SK-N-SH (cell line): ENCODE measurements around the gene TBP. TPM values are rescaled to one million over a fixed set of nuclear protein-coding genes. Genes with fewer than 3 reads are reported as not detected.

Experiments
- CTCF ChIA-PET: fragments of 300-600, 350-600 bp; formaldehyde crosslinking; extraction: SDS; loops from one replicate; lab custom pipeline; 2021; lab: Yijun Ruan, JAX
- POLR2A ChIA-PET: fragments of 350-600 bp; sonication (Branson Sonifier 250); formaldehyde crosslinking; extraction: SDS; loops from one replicate; lab custom pipeline; 2020; ENCODE audit warnings: antibody characterized with exemption, inconsistent platforms; lab: Yijun Ruan, JAX
- DNase-seq: peaks from one replicate; pipeline ENCODE4 v3.0.0; 2012
- H2AFZ ChIP-seq: fragments of 200-600 bp; sonication (generic); 2 replicates; pipeline ENCODE4 v1.8.1; 2016; ENCODE audit warnings: antibody characterized with exemption, mild to moderate bottlenecking, low read depth
- H3F3A ChIP-seq: fragments of 200-600 bp; sonication (generic); replicated peaks from 2 replicates; pipeline ENCODE3; 2016; ENCODE audit warnings: antibody characterized with exemption, mild to moderate bottlenecking; ENCODE audit not compliant: insufficient read depth
- H3K27ac ChIP-seq, 2 experiments: fragments of 200-500 bp in 1 of 2; fragments of 200-600 bp in 1 of 2; sonication (Bioruptor generic) in 1 of 2; sonication (generic), shearing (Covaris generic) in 1 of 2; 2 replicates each; pipeline versions ENCODE4 v1.5.1 to v1.6.1; 2014 to 2016; ENCODE audit warnings: low read depth in 2 of 2, inconsistent platforms in 1 of 2, low read length in 1 of 2, mild to moderate bottlenecking in 1 of 2, mixed read lengths in 1 of 2
- H3K27me3 ChIP-seq: fragments of 200-600 bp; sonication (generic), shearing (Covaris generic); 2 replicates; pipeline ENCODE4 v1.6.1; 2016; ENCODE audit warnings: mixed run types; ENCODE audit not compliant: insufficient read depth
- H3K36me3 ChIP-seq, 2 experiments: fragments of 200-500 bp in 1 of 2; fragments of 200-600 bp in 1 of 2; sonication (Bioruptor generic) in 1 of 2; sonication (generic) in 1 of 2; replicated peaks in 1 of 2; 2 replicates each; pipeline versions ENCODE3 to v1.5.1; 2014 to 2016; ENCODE audit warnings: low read length in 1 of 2, mild to moderate bottlenecking in 1 of 2; ENCODE audit not compliant: insufficient read depth in 2 of 2, control insufficient read depth in 1 of 2
- H3K4me1 ChIP-seq, 2 experiments: fragments of 200-500 bp in 1 of 2; fragments of 200-600 bp in 1 of 2; sonication (Bioruptor generic) in 1 of 2; sonication (generic), shearing (Covaris generic) in 1 of 2; 2 replicates each; pipeline versions ENCODE4 v1.5.1 to v1.6.1; 2014 to 2016; ENCODE audit warnings: low read depth in 1 of 2, low read length in 1 of 2, mixed run types in 1 of 2; ENCODE audit not compliant: insufficient read depth in 2 of 2, control insufficient read depth in 1 of 2
- H3K4me2 ChIP-seq: fragments of 200-600 bp; sonication (generic), shearing (Covaris generic); 2 replicates; pipeline ENCODE4 v1.6.1; 2017; ENCODE audit warnings: mixed run types
- H3K4me3 ChIP-seq, 2 experiments: fragments of 200-500 bp in 1 of 2; fragments of 200-600 bp in 1 of 2; sonication (Bioruptor generic) in 1 of 2; sonication (generic), shearing (Covaris generic) in 1 of 2; 2 replicates each; pipeline versions ENCODE4 v1.5.1 to v1.8.1; 2014 to 2016; ENCODE audit warnings: low read depth in 2 of 2, inconsistent platforms in 1 of 2, low read length in 1 of 2, mild to moderate bottlenecking in 1 of 2, mixed read lengths in 1 of 2, moderate library complexity in 1 of 2
- H3K79me2 ChIP-seq: fragments of 200-600 bp; sonication (generic); 2 replicates; pipeline ENCODE4 v1.8.1; 2017; ENCODE audit warnings: mild to moderate bottlenecking; ENCODE audit not compliant: insufficient read depth
- H3K9ac ChIP-seq: fragments of 200-600 bp; sonication (generic); 2 replicates; pipeline ENCODE4 v1.6.1; 2017; ENCODE audit warnings: mixed run types
- H3K9me2 ChIP-seq: fragments of 200-600 bp; sonication (generic); 2 replicates; pipeline ENCODE4 v1.6.1; 2017; ENCODE audit warnings: mixed run types
- H3K9me3 ChIP-seq: fragments of 200-600 bp; sonication (generic); 2 replicates; pipeline ENCODE4 v1.6.1; 2017; ENCODE audit warnings: mixed run types, mild to moderate bottlenecking, moderate library complexity
- H4K20me1 ChIP-seq: fragments of 200-600 bp; sonication (generic); 2 replicates; pipeline ENCODE4 v1.6.1; 2017; ENCODE audit warnings: mild to moderate bottlenecking, mixed run types; ENCODE audit not compliant: insufficient read depth
- CHD2 ChIP-seq: fragments of 150-350 bp; IDR thresholded peaks from 2 replicates; pipeline ENCODE4 v1.6.1; 2018; ENCODE audit warnings: low read length; ENCODE audit not compliant: partially characterized antibody
- GABPA ChIP-seq: IDR thresholded peaks from 2 replicates; pipeline ENCODE4 v1.4.0; 2012; ENCODE audit warnings: low read depth, mild to moderate bottlenecking
- GATA2 ChIP-seq: sonication (generic); formaldehyde crosslinking; IDR thresholded peaks from 2 replicates; pipeline ENCODE4 v1.5.0; 2020; ENCODE audit warnings: mild to moderate bottlenecking, missing genetic modification reagents
- JUND ChIP-seq: IDR thresholded peaks from 2 replicates; pipeline ENCODE4 v1.4.0; 2012
- MEF2A ChIP-seq: IDR thresholded peaks from 2 replicates; pipeline ENCODE4 v1.4.0; 2012; ENCODE audit warnings: low read depth, borderline replicate concordance
- NRF1 ChIP-seq: IDR thresholded peaks from 2 replicates; pipeline ENCODE4 v1.6.1; 2012; ENCODE audit warnings: low read depth, mild to moderate bottlenecking, low read length
- RCOR1 ChIP-seq: fragments of 150-350 bp; IDR thresholded peaks from 2 replicates; pipeline ENCODE4 v1.6.1; 2017; ENCODE audit warnings: antibody characterized with exemption, low read length
- RFX5 ChIP-seq: IDR thresholded peaks from 2 replicates; pipeline ENCODE4 v1.6.1; 2012; ENCODE audit warnings: mild to moderate bottlenecking, improper control_type of control experiment, low read length
- SIN3A ChIP-seq: IDR thresholded peaks from 2 replicates; pipeline ENCODE4 v1.6.1; 2012; ENCODE audit warnings: low read depth, mild to moderate bottlenecking, low read length, moderate library complexity, borderline replicate concordance
- TAF1 ChIP-seq: IDR thresholded peaks from 2 replicates; pipeline ENCODE4 v1.6.1; 2012; ENCODE audit warnings: low read depth, mild to moderate bottlenecking, low read length, moderate library complexity, borderline replicate concordance
- TCF12 ChIP-seq: IDR thresholded peaks from 2 replicates; pipeline ENCODE4 v1.4.0; 2012
- YY1 ChIP-seq: IDR thresholded peaks from 2 replicates; pipeline ENCODE4 v1.4.0; 2012; ENCODE audit warnings: low read depth, mild to moderate bottlenecking
- WGBS: methylation state at CpG from one replicate; pipeline ENCODE4 v1.1.6; 2017; ENCODE audit warnings: low lambda C conversion rate; 5-methylcytosine and 5-hydroxymethylcytosine counted together
- polyA plus RNA-seq, 3 experiments: library from polyadenylated mRNA; depleted of rRNA; stranded (reverse); fragments of >200 nt; gene quantifications; 2 replicates each; pipeline ENCODE4 v1.2.3, GENCODE V29; 2012
- TF ChIP-seq, protein P1 (sequence below): IDR thresholded peaks from 2 replicates; pipeline ENCODE4; 2012
- TF ChIP-seq, protein P2 (sequence below): fragments of 150-350 bp; IDR thresholded peaks from 2 replicates; pipeline ENCODE4 v1.6.1; 2017; ENCODE audit warnings: antibody characterized with exemption, low read length, low read depth, borderline replicate concordance
- TF ChIP-seq, protein P3 (sequence below): IDR thresholded peaks from 2 replicates; pipeline ENCODE4 v1.4.0; 2012; ENCODE audit warnings: low read depth, borderline replicate concordance
- TF ChIP-seq, protein P4 (sequence below): IDR thresholded peaks from 2 replicates; pipeline ENCODE4 v1.4.0; 2012; ENCODE audit warnings: low read depth
- TF ChIP-seq, protein P5 (sequence below): fragments of 200-600 bp; sonication (generic); IDR thresholded peaks from 2 replicates; pipeline ENCODE4 v1.6.1; 2017; ENCODE audit warnings: antibody characterized with exemption, mild to moderate bottlenecking, moderate library complexity

Gene TBP
- polyA plus RNA-seq, 1 of the 3 experiments (the other 2 are of a cell fraction), result 45.5 TPM

DNA sequence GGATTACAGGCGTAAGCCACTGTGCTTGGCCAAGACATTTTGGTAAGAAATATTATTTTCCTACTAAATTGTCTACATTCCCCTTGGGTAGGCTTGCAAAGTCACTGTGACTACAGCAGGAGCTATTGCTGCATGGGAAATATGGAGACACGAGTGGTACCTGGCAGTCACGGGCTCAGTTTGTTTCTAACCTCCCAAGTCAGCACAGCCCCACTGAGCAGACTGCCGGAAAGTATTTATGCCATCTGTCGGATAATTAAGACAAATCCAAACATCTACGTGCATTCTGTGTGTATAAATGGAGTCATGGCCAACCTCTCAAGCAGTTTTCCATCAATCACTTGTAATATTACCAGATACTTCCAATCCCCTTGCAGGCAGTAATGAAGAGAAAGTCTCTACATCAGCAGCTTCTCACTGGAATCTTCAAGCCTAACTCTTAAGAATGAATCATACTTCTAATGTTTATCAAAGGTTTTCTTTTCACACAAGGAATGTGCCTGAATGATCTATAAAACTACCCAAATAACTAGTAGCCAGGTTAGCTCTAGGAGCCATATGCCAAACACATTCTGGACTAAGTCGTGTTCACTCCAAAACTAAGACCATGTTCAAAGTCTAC lies 21.2 kb upstream of the TBP start:
- Histone ChIP-seq H3K9ac (no peak overlapping the region), H3K27ac (no peak overlapping the region), H3F3A (peaks cover 13% of the 10 kb centered on the region), H3K4me2 (no peak overlapping the region), H3K27me3 (no peaks in the 10 kb centered on the region), H3K79me2 (0 out of 2 replicates have a peak, but pooled peaks cover 5% of the 10 kb centered on the region), H3K9me3 (no peaks in the 10 kb centered on the region), H3K36me3 (peaks cover 46 to 55% of the 10 kb centered on the region in 2 experiments), H2AFZ (no peak overlapping the region), H4K20me1 (peaks cover 10% of the 10 kb centered on the region), H3K4me1 (no peaks in the 10 kb centered on the region; a peak in 1 of 4 replicates), H3K9me2 (no peaks in the 10 kb centered on the region), H3K4me3 (no peak overlapping the region)
- ChIA-PET CTCF (interaction anchor here (7.3 to 9.9 kb wide), 2 partner anchors 701 to 744 kb away, joined by 79 to 110 read pairs; no protein-coding TSS in a partner anchor), POLR2A (no interaction called here)
- TF ChIP-seq TAF1 (no peak), GABPA (no peak), GATA2 (no peak), YY1 (no peak), TCF12 (no peak), SIN3A (no peak), RCOR1 (no peak), NRF1 (no peak)
- TF ChIP-seq, protein P1, sequence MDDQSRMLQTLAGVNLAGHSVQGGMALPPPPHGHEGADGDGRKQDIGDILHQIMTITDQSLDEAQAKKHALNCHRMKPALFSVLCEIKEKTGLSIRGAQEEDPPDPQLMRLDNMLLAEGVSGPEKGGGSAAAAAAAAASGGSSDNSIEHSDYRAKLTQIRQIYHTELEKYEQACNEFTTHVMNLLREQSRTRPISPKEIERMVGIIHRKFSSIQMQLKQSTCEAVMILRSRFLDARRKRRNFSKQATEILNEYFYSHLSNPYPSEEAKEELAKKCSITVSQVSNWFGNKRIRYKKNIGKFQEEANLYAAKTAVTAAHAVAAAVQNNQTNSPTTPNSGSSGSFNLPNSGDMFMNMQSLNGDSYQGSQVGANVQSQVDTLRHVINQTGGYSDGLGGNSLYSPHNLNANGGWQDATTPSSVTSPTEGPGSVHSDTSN, result no peak
- TF ChIP-seq, protein P2, sequence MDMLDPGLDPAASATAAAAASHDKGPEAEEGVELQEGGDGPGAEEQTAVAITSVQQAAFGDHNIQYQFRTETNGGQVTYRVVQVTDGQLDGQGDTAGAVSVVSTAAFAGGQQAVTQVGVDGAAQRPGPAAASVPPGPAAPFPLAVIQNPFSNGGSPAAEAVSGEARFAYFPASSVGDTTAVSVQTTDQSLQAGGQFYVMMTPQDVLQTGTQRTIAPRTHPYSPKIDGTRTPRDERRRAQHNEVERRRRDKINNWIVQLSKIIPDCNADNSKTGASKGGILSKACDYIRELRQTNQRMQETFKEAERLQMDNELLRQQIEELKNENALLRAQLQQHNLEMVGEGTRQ, result no peak
- WGBS, result 90% methylated on average over 5 of the region's 7 CpGs
- DNase-seq, result no peak

DNA sequence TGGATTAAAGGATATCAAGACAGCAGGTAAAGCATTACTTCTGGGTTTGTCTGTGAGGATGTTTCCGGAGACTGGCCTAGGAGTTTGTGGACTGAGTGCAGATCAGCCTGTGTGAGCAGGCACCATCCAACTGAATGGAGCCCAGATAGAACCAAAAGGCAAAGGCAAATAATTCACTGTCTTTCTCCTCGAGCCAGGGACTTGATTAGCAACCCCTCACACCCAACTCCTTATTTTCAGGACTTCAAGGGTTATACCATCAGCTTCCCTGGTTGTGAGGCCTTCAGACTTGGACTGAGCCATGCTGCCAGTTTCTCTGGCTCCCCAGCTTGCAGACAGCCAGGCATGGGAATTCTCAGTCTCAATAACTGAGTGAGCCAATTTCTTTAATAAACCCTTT lies 20.4 kb upstream of the TBP start:
- H3K36me3 ChIP-seq, result peaks cover 55 to 59% of the 10 kb centered on the region in 2 experiments
- H3K4me1 ChIP-seq, result no peaks in the 10 kb centered on the region; a peak in 1 of 4 replicates
- CTCF ChIA-PET, result interaction anchor here (0.7 to 9.9 kb wide), 3 partner anchors 245 to 744 kb away, joined by 3 to 110 read pairs (median 79); no protein-coding TSS in a partner anchor
- no peaks in the 10 kb centered on the region for H3K9me3 ChIP-seq
- peaks cover 13% of the 10 kb centered on the region for H3F3A ChIP-seq
- no peak overlapping the region for H3K9ac ChIP-seq
- no peaks in the 10 kb centered on the region for H3K27me3 ChIP-seq
- TF ChIP-seq, protein P3, sequence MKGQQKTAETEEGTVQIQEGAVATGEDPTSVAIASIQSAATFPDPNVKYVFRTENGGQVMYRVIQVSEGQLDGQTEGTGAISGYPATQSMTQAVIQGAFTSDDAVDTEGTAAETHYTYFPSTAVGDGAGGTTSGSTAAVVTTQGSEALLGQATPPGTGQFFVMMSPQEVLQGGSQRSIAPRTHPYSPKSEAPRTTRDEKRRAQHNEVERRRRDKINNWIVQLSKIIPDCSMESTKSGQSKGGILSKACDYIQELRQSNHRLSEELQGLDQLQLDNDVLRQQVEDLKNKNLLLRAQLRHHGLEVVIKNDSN, result no peak
- TF ChIP-seq, protein P4, sequence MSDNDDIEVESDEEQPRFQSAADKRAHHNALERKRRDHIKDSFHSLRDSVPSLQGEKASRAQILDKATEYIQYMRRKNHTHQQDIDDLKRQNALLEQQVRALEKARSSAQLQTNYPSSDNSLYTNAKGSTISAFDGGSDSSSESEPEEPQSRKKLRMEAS, result no peak
- TF ChIP-seq, protein P1, result no peak
- no peak for TF ChIP-seq CHD2
- TF ChIP-seq TCF12, result no peak
- TF ChIP-seq, protein P5, sequence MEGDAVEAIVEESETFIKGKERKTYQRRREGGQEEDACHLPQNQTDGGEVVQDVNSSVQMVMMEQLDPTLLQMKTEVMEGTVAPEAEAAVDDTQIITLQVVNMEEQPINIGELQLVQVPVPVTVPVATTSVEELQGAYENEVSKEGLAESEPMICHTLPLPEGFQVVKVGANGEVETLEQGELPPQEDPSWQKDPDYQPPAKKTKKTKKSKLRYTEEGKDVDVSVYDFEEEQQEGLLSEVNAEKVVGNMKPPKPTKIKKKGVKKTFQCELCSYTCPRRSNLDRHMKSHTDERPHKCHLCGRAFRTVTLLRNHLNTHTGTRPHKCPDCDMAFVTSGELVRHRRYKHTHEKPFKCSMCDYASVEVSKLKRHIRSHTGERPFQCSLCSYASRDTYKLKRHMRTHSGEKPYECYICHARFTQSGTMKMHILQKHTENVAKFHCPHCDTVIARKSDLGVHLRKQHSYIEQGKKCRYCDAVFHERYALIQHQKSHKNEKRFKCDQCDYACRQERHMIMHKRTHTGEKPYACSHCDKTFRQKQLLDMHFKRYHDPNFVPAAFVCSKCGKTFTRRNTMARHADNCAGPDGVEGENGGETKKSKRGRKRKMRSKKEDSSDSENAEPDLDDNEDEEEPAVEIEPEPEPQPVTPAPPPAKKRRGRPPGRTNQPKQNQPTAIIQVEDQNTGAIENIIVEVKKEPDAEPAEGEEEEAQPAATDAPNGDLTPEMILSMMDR, result no peak
- TF ChIP-seq RFX5, result no peak
- no peak for TF ChIP-seq RCOR1
- TF ChIP-seq JUND, result no peak
- TF ChIP-seq MEF2A, result no peak
- TF ChIP-seq, all 33 proteins: peak for 0
- Histone ChIP-seq H2AFZ (no peak overlapping the region), H3K4me2 (no peak overlapping the region), H3K79me2 (peaks cover 14% of the 10 kb centered on the region), H3K4me3 (no peak overlapping the region), H4K20me1 (peaks cover 11% of the 10 kb centered on the region), H3K9me2 (no peaks in the 10 kb centered on the region), H3K27ac (no peak overlapping the region)
- WGBS, result 100% methylated on average over 1 of the region's 2 CpGs
- POLR2A ChIA-PET, result no interaction called here
- DNase-seq, result no peak
